VCaP (cell line): ENCODE measurements around the gene ZNF615.

ENCODE experiments used
- H3K27ac ChIP-seq: fragments of 450-650 bp; 2 replicates; pipeline ENCODE4 v1.5.1; 2017
- CTCF ChIP-seq: fragments of 450-650 bp; conservative IDR thresholded peaks from 2 replicates; pipeline ENCODE4 v1.5.1; 2017; ENCODE audit warnings: mild to moderate bottlenecking, moderate library complexity

The ZNF615 gene

DNA sequence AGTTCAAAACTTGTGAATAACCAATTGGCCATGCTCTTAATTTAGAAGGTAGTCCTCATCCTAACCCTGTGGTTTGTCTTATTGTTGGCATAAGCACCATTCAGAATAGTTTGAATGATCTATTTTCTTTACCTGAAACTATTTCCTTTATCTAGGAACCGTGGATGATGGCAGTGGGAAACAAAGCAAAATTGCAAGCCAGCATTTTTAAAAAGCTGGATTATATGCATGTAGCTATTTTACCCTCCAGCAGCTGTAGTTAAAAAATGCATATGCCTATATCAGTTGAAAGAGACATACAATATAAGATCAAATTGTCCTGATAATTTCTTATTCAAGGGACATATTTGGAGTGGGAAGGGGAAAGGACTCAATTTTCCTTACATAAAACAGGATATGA is 61.4 kb downstream of the ZNF615 start:
- H3K27ac ChIP-seq: no peak overlapping the region
- no peak for TF ChIP-seq CTCF

DNA sequence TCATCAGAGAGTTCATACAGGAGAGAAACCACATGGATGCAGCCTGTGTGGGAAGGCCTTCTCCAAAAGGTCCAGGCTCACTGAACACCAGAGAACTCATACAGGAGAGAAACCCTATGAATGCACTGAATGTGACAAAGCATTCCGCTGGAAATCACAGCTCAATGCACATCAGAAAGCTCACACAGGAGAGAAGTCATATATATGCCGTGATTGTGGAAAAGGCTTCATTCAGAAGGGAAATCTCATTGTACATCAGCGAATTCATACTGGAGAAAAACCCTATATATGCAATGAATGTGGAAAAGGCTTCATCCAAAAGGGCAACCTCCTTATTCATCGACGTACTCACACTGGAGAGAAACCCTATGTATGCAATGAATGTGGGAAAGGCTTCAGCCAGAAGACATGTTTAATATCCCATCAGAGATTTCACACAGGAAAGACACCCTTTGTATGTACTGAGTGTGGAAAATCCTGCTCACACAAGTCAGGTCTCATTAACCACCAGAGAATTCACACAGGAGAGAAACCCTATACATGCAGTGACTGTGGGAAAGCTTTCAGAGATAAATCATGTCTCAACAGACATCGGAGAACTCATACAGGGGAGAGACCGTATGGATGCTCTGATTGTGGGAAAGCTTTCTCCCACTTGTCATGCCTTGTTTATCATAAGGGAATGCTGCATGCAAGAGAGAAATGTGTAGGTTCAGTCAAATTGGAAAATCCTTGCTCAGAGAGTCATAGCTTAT is 63.0 kb downstream of the ZNF615 start:
- TF ChIP-seq CTCF: no peak

More for the DNA sequence above, 63.0 kb downstream of the ZNF615 start:
- no peak overlapping the region for H3K27ac ChIP-seq
